Measurements from ENCODE around the gene FAM120B. TPM values are rescaled to one million over a fixed set of nuclear protein-coding genes. Genes with fewer than 3 reads are reported as not detected.

FAM120B gene
- total RNA-seq, 1 donor from 2014 or later: 20.5 TPM

DNA sequence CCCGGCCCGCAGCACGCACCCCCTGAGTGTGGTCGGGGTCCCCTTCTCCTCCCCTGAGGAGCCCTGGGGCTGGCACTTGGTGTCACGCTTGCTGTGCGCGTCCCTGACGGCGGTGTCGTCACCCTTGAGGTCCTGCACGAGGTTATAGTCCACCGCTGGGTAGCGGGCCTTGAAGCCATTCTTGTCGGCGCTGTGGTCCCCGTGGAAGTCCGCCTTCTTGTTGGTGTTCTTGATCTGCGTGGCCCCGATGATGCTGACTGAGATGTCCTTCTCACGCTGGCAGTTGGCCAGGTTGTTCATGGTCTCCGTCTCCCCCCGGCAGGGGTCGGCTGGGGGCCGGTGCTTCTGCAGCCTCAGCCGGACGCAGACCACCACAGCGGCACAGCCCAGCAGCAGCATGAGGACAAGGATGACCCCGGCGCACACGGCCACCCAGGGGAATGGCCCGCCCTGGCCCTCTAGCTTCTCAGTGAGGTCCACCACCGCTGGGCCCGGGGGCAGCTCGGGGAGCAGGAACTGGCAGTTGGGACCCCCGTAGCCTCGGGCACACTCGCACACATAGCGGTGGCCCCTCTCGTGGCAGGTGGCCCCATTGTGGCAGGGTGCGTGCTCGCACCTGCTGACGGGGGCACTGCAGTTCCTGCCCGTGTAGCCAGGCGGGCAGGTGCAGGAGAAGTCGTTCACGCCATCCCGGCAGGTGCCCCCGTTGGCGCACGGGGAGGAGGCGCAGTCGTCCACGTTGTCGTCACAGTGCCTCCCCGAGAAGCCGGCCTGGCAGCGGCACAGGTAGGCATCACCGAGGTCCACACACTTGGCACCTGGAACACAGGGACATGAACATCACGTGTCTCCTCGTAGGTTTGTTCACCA lies 23.1 kb upstream of the FAM120B start:
- intact Hi-C loops (cut with micrococcal nuclease): no loop called here
- DNase-seq (no peak), ATAC-seq (no peak)

DNA sequence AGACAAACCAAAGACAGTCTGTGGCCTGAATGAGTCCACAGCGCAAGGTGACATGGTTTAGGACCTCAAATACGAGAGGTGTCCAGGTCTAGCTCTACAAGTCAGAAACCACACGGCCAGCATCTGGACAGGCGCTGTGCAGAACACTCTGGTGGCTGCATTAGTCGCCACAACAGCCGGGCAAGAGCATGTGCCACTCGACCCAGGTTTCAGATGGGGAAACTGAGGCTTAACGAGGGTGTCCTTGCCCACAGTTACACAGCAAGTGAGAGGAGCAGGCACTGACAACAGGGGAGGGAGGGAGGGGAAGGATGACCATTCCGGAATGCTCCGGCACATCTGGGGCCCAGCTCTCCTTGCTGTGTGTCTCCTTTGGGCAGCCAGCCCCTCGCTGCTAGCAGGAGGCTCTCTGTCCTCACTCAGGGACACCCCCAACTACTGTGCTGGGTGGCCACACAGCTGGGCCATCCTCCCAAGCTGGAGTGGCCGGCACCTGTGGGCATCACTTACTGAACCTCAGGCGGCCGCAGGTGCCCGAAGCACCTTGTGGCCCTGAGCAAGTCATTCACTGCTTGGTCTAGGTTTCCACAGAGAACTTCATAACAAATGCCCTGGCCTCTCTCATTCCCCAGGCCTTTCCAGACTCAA lies 22.3 kb upstream of the FAM120B start:
- intact Hi-C loops (cut with micrococcal nuclease): no loop called here
- DNase-seq (no peak), ATAC-seq (no peak)

DNA sequence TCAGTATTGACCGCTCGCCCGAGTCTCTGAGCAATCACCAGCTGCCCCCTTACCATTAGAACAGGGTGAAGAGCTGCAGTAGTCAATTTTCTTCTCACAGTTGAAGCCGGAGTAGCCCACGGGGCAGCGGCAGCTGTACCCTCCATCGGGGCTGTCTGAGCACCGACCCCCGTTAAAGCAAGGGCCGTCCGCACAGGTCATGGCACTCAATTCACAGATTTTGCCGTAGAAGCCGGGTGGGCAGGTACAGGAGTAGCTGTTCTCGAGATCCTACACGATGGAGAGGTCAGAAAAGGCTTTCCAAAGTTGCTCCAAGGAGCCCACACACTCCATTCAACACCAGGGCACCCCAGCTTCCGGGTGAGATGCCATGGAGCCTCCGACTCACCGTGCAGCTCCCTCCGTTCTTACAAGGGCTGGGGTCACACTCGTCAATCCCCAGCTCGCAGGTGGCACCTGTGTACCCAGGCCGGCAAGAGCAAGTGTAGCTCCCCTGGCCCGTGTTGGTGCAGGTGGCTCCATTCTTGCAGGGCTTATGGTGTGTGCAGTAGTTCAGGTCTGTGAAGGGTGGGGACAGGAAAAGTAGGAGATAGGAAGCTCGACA lies 21.6 kb upstream of the FAM120B start:
- DNase-seq (no peak), ATAC-seq (no peak)
- intact Hi-C loops (cut with micrococcal nuclease): no loop called here

DNA sequence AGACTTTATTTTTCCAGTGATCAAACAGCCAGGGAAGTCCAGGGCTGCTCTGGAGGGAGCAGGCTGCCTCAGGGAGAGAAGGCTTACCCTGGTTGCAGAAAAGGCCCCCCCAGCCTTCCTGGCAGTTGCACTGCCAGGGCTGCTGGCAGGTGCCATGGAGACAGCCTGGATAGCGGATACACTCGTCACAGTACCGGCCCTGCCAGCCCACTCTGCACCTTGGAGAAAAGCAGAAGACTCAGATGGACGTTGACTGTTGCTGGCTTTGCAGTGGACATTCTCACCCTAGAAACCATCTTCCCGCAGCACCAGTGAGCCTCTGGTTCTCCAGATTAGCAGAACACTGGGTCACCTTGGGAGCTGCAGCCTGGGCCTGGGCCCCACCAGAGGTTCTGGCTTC lies 21.1 kb upstream of the FAM120B start:
- ATAC-seq (no peak), DNase-seq (no peak)
- intact Hi-C loops (cut with micrococcal nuclease): no loop called here

DNA sequence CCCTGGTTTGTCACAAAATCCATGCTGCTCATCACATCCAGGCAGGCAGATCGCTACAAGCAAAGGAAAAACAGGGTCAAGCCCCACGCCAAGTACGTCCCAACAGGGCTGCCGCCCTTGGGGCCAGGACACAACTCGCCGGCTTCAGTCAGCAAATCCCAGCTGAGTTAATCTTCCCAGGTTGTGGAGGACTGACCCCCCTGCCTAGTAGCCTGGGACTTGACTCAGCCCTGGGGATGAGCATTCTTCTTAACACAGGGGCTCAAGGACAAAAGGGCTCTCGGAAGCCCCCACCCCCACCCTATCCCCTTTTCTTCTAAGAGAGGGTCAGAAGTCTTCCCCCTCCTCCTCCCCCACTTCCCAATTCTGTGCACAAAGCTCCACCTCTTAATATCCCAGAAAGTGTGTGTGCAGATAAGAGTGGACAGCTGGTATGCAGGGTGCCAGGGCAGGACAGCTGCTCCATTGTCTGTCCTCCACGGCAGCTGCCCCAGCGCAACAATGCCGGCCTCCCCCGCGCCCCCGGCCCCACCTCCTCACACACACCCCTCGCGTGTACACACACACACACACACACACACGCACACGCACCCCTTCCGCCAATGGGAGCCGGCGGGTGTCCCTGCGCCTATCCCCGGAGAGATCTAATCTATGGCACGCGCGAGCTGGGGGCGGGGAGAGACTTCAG lies 20.2 kb upstream of the FAM120B start:
- DNase-seq (peak; percentile 71), ATAC-seq (peak; percentile 24)
- intact Hi-C loops (cut with micrococcal nuclease): no loop called here

DNA sequence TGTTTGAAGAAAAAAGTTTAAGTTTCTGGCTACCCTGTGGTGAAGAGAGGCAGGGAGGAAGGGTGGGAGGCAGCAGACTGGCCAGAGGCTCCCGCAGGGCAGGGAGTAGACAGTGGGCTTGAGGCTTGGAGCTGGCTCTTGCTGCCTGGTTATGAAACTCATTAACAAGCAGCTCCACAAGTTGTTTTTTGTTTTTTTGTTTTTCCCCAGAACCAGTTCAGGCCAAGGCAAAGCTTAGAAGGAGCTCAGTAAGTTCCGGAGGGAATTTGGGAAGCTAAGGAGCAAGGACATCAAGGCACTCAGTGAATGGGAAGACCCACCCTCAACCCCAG lies 19.7 kb upstream of the FAM120B start:
- no peak for DNase-seq
- peak; percentile 16 for ATAC-seq
- intact Hi-C loops (cut with micrococcal nuclease): no loop called here

DNA sequence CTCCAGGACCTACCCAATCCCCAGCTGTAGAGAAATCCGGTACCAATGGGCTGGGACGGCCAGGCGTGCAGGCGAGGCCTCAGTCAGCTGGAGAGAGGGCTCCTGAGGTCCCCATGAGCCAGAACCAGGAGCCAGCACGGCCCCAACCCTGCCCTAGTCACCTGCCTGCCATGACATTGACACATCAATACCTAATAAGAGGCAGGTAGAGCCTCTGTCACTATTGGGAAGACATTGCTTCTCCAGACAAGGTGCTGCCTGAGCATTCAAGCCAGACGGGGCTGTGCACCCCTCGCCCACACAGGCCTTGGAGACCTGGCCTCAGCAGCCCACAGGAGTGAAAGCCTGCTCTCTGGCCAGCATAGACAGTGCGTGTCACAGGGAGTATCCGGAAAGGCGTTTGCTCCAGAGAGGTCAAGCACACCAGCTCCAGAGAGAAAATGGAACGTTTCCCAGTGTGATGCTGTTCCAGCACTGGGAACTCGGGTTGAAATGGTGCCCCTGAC lies 19.1 kb upstream of the FAM120B start:
- intact Hi-C loops (cut with micrococcal nuclease): no loop called here
- peak; percentile 16 for ATAC-seq
- no peak for DNase-seq

DNA sequence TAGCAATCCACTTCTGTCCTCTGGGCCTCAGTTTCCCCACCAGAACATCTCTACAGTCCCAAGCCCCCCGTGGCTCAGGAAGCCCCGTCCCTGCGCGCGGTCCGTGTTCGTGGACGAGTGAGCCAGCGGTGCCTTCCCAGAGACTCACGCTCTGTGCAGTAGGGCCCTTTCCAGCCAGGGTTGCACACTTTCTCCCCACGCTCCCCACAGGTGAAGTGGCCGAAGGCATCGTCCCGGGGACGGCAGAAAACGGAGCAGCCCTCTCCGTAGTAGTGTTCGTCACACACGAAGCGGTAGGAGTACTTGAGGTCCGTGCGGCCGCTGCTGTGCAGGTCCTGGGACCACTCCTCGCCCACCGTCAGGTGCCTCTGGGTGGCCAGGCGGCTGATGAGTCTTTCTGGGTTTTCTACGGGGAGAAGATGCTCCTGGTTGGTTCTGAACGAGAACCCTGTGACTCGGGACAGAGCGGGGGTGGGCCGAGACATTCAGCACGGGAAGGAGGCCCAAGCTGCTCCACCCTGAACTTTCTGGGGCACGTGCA lies 18.4 kb upstream of the FAM120B start:
- ATAC-seq (no peak), DNase-seq (no peak)
- intact Hi-C loops (cut with micrococcal nuclease): no loop called here

DNA sequence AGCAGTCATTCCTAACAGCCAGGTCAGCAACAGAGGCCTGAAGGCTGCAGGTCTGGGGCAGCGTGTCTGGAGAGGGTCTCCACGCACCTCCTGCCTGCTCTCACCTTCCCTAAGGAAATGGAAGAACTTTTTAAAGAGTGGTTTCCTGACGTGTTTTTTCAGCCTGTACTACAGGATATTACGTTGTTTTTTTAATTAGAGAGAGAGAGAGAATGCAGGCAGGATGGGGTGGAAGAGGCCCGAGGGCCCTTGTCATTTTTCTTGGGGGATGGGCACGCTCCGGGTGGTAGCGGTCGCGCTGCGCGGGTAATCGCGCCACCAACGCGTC lies 17.7 kb upstream of the FAM120B start:
- ATAC-seq: no peak
- DNase-seq: no peak
- intact Hi-C loops (cut with micrococcal nuclease): no loop called here

DNA sequence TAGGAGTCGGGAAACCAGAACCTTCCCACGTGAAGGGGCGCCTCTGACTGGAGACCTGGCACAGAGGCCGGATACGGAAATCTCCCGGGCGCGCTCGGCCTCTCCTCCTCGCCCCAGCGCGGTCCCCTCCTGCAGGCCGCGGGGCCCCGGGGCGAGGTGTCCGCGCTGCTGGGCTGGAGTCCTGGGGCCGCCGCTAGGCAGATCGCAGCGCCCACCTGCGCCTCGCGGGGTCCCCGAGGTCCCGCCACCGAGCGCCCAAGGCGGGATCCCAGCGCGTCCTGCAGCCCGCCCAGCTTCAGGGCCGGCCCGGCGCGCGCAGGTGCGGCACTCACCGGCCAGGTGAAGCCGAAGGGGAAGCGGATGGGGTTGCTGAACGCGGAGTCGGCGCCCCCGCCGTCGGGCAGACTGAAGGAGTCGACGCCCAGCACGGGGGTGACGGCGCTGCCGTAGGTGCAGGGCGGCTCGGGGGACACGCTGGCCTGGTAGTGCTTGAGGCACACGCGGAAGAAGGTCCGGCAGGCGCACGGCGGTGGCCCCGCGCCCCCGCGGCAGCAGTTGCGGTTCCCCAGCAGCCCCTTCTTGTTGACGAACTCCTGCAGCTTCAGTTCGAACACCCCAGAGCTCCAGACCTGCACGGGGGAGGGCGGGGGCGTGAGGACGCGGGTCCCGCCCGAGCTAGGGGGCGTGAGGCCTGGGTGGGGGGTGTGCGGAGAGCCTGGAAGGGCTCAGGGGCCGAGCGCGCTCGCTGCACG lies 17.2 kb upstream of the FAM120B start:
- ATAC-seq: no peak
- intact Hi-C loops (cut with micrococcal nuclease): no loop called here
- no peak for DNase-seq

DNA sequence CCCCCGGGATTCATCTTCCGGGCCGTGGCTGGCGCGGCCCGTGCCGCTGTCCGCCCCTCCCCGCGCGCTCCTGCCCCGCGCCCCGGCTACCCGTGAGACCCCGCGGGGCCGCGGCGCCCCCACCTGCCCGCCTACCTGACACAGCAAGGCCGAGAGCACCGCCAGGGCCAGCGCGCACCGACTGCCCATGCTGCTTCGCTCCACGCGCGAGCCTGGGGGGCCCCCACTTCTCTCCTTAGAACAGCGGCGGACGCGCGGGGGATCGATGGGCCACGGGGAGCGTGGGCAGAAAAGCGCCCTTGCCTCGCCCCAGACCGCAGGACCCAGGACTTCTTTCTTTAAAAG lies 16.6 kb upstream of the FAM120B start:
- intact Hi-C loops (cut with micrococcal nuclease): loop anchor here (10.0 kb wide), 1 partner anchor 455 kb away; no protein-coding TSS in a partner anchor
- ATAC-seq: peak; percentile 9
- DNase-seq: no peak

DNA sequence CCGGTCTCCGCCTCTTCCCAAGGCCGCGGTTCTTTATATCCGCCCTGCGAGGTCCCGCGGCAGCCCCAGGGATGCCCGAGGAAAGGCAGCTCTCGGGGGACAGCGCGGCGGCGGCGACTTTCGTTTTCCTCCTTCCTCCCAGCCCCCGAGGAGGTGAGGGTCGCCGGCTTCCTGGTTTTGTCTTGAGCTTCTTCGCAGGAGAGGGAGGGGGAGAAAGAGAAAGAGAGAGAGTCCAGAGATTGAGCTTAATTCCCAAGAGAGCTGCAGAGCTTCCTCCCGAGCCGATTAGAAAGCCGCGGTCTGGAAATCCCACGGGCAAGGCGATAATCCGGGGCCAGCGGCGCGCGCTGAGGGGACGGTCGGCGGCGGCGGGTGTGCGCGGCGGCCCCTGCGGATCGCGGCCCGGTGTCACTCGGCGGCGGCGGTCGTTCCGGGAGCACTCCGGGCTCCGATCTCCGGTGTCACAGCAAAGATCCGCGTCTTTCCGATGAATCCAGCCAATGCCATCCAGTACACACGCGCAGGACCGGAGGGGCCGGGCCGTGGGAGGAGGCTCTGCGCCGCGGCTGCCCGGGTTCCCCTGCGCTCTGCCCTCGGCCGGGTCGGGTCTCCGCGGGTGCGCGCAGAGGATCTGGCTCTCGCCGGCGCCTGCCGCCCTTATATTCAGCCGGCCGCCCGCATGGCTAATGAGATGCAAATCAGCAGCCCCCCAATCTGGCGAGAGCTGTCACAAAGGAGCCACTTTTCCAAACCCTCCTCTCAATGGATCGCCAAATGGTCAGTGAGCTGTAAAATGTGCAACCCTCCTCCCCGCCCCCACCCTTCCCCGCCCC lies 16.0 kb upstream of the FAM120B start, which contains the start of gene DLL1:
Gene DLL1 (minus strand): TSS at position 783 of the 833 bp plus-strand sequence. CDS start 939 bp downstream, outside the sequence.
- intact Hi-C loops (cut with micrococcal nuclease): loop anchor here (10.0 kb wide), 1 partner anchor 456 kb away; no protein-coding TSS in a partner anchor
- DNase-seq (peak; percentile 77), ATAC-seq (peak; percentile 64)

DNA sequence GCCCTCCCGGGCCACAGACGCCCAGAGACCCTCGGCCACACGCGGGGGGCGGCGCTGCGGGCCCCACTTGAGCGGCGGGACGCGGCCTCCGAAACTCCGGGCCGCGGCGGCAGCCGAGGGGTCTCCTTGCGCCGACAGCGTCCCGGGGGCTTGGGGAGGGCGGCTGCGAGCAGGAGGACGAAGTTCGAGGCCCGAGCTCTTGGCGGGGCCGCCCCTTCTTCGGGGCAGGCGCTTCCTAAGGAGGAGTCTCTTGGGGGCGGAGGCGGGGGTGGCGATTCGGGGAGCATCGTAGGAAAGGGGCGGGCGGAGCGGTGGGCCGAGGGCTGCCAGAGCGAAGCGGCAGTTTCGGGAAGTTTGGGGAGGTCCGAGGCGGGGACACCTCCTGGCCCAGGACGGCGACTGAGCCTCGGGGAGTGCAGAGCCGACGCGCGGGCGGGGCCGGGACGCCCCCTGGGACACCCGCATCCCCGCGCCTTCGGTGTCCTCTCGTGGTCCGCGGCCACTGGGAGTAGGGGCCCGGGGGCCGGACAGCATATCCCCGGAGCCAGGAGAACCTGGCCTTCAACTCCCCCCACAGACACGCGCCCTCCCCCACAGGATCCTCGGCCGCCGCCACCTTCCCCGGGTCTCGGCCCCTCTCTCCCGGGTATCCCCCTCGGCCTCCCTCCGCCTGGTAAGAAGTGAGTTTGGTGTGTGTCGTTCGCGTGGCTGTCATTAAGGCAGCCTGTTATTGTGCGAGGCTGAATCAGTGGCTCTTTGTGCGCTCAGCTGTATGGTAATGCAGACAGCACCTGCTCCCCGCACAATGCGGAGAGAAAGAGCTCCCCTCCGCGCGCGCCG lies 15.1 kb upstream of the FAM120B start:
- intact Hi-C loops (cut with micrococcal nuclease): loop anchor here (10.0 kb wide), 1 partner anchor 457 kb away; no protein-coding TSS in a partner anchor
- ATAC-seq (peak; percentile 57), DNase-seq (peak; percentile 84)

DNA sequence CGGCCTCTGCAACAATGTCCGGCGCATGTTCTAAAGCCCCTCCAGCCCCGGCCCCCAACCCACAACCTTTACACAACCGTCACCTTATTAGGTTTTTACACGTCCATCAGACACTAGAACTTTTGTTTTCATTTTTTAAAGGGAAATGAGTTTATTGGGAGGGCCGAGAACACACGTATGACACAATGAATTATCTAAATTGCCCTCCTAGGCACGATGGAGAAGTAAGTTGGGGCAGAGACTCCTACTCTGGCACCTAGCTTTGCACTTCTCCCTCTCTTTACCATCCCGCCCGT lies 14.5 kb upstream of the FAM120B start:
- no peak for DNase-seq
- ATAC-seq: no peak
- intact Hi-C loops (cut with micrococcal nuclease): loop anchor here (10.0 kb wide), 1 partner anchor 457 kb away; no protein-coding TSS in a partner anchor

DNA sequence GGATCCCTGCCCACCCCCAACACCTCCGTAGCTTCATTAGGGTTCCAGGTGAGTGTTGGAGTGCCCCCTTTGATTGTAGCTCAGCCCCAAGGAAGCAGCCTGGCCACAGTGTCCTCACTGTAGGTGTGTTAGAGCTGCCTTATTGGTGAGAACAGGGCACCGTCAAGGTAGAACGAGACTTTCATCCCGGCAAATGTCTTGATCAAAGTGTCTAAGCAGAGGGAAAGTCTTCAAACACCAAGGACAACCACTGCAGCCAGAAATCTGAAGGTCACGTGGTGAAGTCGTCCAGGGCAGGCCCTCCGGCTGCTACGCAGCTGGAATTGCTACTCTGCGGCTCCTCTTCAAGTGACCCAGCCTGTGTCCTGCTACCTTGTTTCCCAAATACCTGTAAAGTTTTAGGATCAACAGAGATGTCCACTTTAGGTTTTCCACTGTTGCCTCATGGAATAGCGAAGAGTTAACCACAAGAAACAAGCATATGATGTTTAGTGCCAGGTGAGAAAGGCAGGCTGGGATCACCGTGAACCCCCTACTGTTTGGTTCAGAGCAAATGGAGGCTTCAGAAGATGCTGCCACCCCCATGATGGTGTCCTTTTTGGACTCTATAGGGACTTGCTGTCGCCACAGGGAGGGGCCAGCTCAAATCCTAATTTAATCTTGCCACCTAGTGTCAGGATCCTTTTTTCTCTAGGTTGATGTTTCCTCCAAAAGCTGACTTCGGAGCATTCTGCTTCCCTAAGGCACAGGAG lies 14.0 kb upstream of the FAM120B start:
- intact Hi-C loops (cut with micrococcal nuclease): loop anchor here (10.0 kb wide), 1 partner anchor 458 kb away; no protein-coding TSS in a partner anchor
- ATAC-seq (peak; percentile 12), DNase-seq (no peak)

All from left ventricle myocardium superior (tissue), 1 donor.